Measurements from ENCODE around the gene PPP3R2. TPM values are rescaled to one million over a fixed set of nuclear protein-coding genes. Genes with fewer than 3 reads are reported as not detected.

Gene PPP3R2, protein sequence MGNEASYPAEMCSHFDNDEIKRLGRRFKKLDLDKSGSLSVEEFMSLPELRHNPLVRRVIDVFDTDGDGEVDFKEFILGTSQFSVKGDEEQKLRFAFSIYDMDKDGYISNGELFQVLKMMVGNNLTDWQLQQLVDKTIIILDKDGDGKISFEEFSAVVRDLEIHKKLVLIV
- not detected in 5 replicates for total RNA-seq (2022; extraction: Qiagen RNA extraction; ENCODE audit: low read depth)

GRCh38 chr9:101594796-101595195 lies at the start of gene PPP3R2:
Gene PPP3R2 (minus strand): TSS chr9:101594969. CDS start chr9:101594921, 48 bp downstream.

Other genes with a start within 250 kb of the PPP3R2 start
- 0.47 to 0.79 TPM (median 0.58 TPM) in 5 replicates for gene BAAT, start 210.0 kb downstream of the PPP3R2 start, total RNA-seq (2022; extraction: Qiagen RNA extraction; ENCODE audit: low read depth)
- gene MRPL50, start 196.4 kb downstream of the PPP3R2 start, total RNA-seq (2022; extraction: Qiagen RNA extraction; ENCODE audit: low read depth): 13.6 to 22.4 TPM (median 16.0 TPM) in 5 replicates
- 6.2 to 8.7 TPM (median 6.4 TPM) in 5 replicates for gene ZNF189, start 196.1 kb downstream of the PPP3R2 start, total RNA-seq (2022; extraction: Qiagen RNA extraction; ENCODE audit: low read depth)
- not detected in 5 replicates for gene ALDOB, start 159.2 kb downstream of the PPP3R2 start, total RNA-seq (2022; extraction: Qiagen RNA extraction; ENCODE audit: low read depth)
- gene RNF20, start 61.1 kb downstream of the PPP3R2 start, total RNA-seq (2022; extraction: Qiagen RNA extraction; ENCODE audit: low read depth): 20.9 to 28.0 TPM (median 23.1 TPM) in 5 replicates
- gene GRIN3A, start 143.7 kb upstream of the PPP3R2 start, total RNA-seq (2022; extraction: Qiagen RNA extraction; ENCODE audit: low read depth): not detected in 5 replicates